Glutamatergic neuron (in vitro differentiated cells): ENCODE data around the gene ZNF385A. TPM values are rescaled to one million over a fixed set of nuclear protein-coding genes. Genes with fewer than 3 reads are reported as not detected.
"Not testable (repeated sequence)": the region's sequence is repeated elsewhere in the genome, so short reads cannot be mapped to it uniquely, and the experiment has no call there.

ENCODE experiments used
- DNase-seq: peaks from one replicate; pipeline ENCODE4 v3.0.0; 2022
- H3K27ac Mint-ChIP-seq: one replicate; pipeline ENCODE4 v1.8.0; 2020; ENCODE audit warnings: mild to moderate bottlenecking, mixed read lengths, inconsistent platforms; ENCODE audit not compliant: unreplicated experiment
- H3K27me3 Mint-ChIP-seq: one replicate; pipeline ENCODE4 v1.8.0; 2020; ENCODE audit warnings: mild to moderate bottlenecking, moderate library complexity, mixed read lengths, inconsistent platforms; ENCODE audit not compliant: unreplicated experiment
- H3K36me3 Mint-ChIP-seq: one replicate; pipeline ENCODE4 v1.8.0; 2020; ENCODE audit warnings: mild to moderate bottlenecking, mixed read lengths, inconsistent platforms; ENCODE audit not compliant: unreplicated experiment
- H3K4me1 Mint-ChIP-seq: one replicate; pipeline ENCODE4 v1.8.0; 2020; ENCODE audit warnings: mild to moderate bottlenecking, low read depth, mixed read lengths, inconsistent platforms; ENCODE audit not compliant: unreplicated experiment
- H3K4me3 Mint-ChIP-seq: one replicate; pipeline ENCODE4 v1.8.0; 2020; ENCODE audit warnings: mild to moderate bottlenecking, mixed read lengths, inconsistent platforms; ENCODE audit not compliant: unreplicated experiment
- H3K9me3 Mint-ChIP-seq: one replicate; pipeline ENCODE4 v1.8.0; 2020; ENCODE audit warnings: mild to moderate bottlenecking, moderate library complexity, mixed read lengths, inconsistent platforms; ENCODE audit not compliant: unreplicated experiment
- CTCF ChIP-seq: fragments of 200-600 bp; sonication (generic); IDR thresholded peaks from one replicate; pipeline ENCODE4 v1.5.0; 2021; ENCODE audit not compliant: partially characterized antibody, unreplicated experiment
- microRNA-seq: library from miRNA; unstranded; fragments of <30 nt; microRNA quantifications from one replicate; pipeline ENCODE4, GENCODE V29; 2020; ENCODE audit not compliant: unreplicated experiment
- total RNA-seq: library from RNA; stranded (reverse); fragmentation: NEBNext Ultra II Directional; extraction: Animal tissue kit (Norgen Biotek cat#: 25700); gene quantifications from one replicate; pipeline ENCODE4 v1.2.1, GENCODE V29; 2021; ENCODE audit not compliant: unreplicated experiment

Gene ZNF385A
- total RNA-seq, 1 donor from 2014 or later, result 26.6 TPM

GRCh38 chr12:54328595-54329337, 55.8 kb downstream of the ZNF385A start:
- Mint-ChIP-seq H3K36me3 (no peaks in the 10 kb centered on the region), H3K27me3 (peaks cover 4% of the 10 kb centered on the region), H3K27ac (no peak overlapping the region), H3K9me3 (peaks cover 4% of the 10 kb centered on the region), H3K4me3 (no peak overlapping the region), H3K4me1 (peaks cover 15% of the 10 kb centered on the region)
- TF ChIP-seq CTCF, result no peak
- no peak for DNase-seq

GRCh38 chr12:54325442-54326109, 59.0 kb downstream of the ZNF385A start:
- H3K27me3 Mint-ChIP-seq, H3K9me3 Mint-ChIP-seq, H3K36me3 Mint-ChIP-seq, DNase-seq: not testable (repeated sequence)
- Mint-ChIP-seq H3K27ac (peak overlapping the region; percentile 98), H3K4me1 (peaks cover 14% of the 10 kb centered on the region), H3K4me3 (peak overlapping the region; percentile 100)

GRCh38 chr12:54324617-54325441, 59.7 kb downstream of the ZNF385A start, which contains the start of gene COPZ1:
Gene COPZ1, plus strand, starts transcription at chr12:54325131. Its CDS starts 33 bp downstream, at chr12:54325164.
- H3K36me3 Mint-ChIP-seq, result no peaks in the 10 kb centered on the region
- DNase-seq, result peak; percentile 88
- peak; percentile 87 for TF ChIP-seq CTCF
- peak within 1 kb of the TSS; percentile 100 for H3K4me3 Mint-ChIP-seq
- peaks cover 7% of the 10 kb centered on the region for H3K4me1 Mint-ChIP-seq
- peak within 1 kb of the TSS; percentile 98 for H3K27ac Mint-ChIP-seq
- H3K27me3 Mint-ChIP-seq, result peaks cover 3% of the 10 kb centered on the region
- H3K9me3 Mint-ChIP-seq, result peaks cover 4% of the 10 kb centered on the region

GRCh38 chr12:54321363-54321762, 63.2 kb downstream of the ZNF385A start:
- peaks cover 4% of the 10 kb centered on the region for H3K9me3 Mint-ChIP-seq
- no peak for DNase-seq
- H3K4me1 Mint-ChIP-seq, result peaks cover 5% of the 10 kb centered on the region
- no peaks in the 10 kb centered on the region for H3K36me3 Mint-ChIP-seq
- no peak overlapping the region for H3K27ac Mint-ChIP-seq
- peaks cover 2% of the 10 kb centered on the region for H3K27me3 Mint-ChIP-seq
- no peak for TF ChIP-seq CTCF
- no peak overlapping the region for H3K4me3 Mint-ChIP-seq

Small RNA genes lying within 50 kb of the gene (microRNA-seq; reads per million reads assigned to microRNA genes)
- 117 reads per million, percentile 74 among the genes with 10 or more reads in this experiment for gene MIR148B

Other genes starting within 250 kb of the ZNF385A start
- 39.3 TPM for gene SMUG1, start 195.7 kb downstream of the ZNF385A start, total RNA-seq
- 225 TPM for gene CBX5, start 104.6 kb downstream of the ZNF385A start, total RNA-seq
- gene HNRNPA1, start 104.0 kb downstream of the ZNF385A start, total RNA-seq, result 1,556 TPM
- not detected for gene NFE2, start 83.7 kb downstream of the ZNF385A start, total RNA-seq
- gene COPZ1, start 59.6 kb downstream of the ZNF385A start, total RNA-seq, result 88.6 TPM
- gene GPR84, start 20.2 kb downstream of the ZNF385A start, total RNA-seq, result not detected
- gene ITGA5, start 34.5 kb upstream of the ZNF385A start, total RNA-seq, result 1.8 TPM
- gene GTSF1, start 88.9 kb upstream of the ZNF385A start, total RNA-seq, result not detected
- not detected for gene NCKAP1L, start 113.0 kb upstream of the ZNF385A start, total RNA-seq
- 0.39 TPM for gene PDE1B, start 164.9 kb upstream of the ZNF385A start, total RNA-seq
- gene PPP1R1A, start 203.9 kb upstream of the ZNF385A start, total RNA-seq, result 47.6 TPM